Keratinocyte (primary cell): Measurements from ENCODE around the gene MTA1. TPM values are rescaled to one million over a fixed set of nuclear protein-coding genes. Genes with fewer than 3 reads are reported as not detected.

Experiments
- DNase-seq: peaks from one replicate; pipeline ENCODE4 v3.0.0-alpha.2; 2011; ENCODE audit warnings: low read depth, missing footprints, low spot score
- FAIRE-seq: peaks from 2 replicates; lab custom pipeline; 2011; peaks lifted over from hg19 to GRCh38; lab: Jason Lieb, UNC
- H2AFZ ChIP-seq: 2 replicates; pipeline ENCODE4 v1.6.0; 2012; ENCODE audit warnings: low read length, control low read depth, inconsistent platforms; ENCODE audit not compliant: control insufficient read depth
- H3K27ac ChIP-seq: 2 replicates; pipeline ENCODE4 v1.5.1; 2011; ENCODE audit warnings: low read length; ENCODE audit not compliant: control insufficient read depth, insufficient read depth
- H3K27me3 ChIP-seq: 3 replicates; pipeline ENCODE4 v1.6.0; 2011; ENCODE audit warnings: low read length; ENCODE audit not compliant: control insufficient read depth, insufficient read depth; ENCODE audit errors: extremely low read depth
- H3K36me3 ChIP-seq, 2 experiments: 2 replicates in 1 of 2; 3 replicates in 1 of 2; pipeline ENCODE4 v1.5.1; 2011; ENCODE audit warnings: low read length in 2 of 2, mild to moderate bottlenecking in 1 of 2; ENCODE audit not compliant: control insufficient read depth in 2 of 2, insufficient read depth in 2 of 2; ENCODE audit errors: extremely low read depth in 1 of 2
- H3K4me1 ChIP-seq: 3 replicates; pipeline ENCODE4 v1.5.1; 2011; ENCODE audit warnings: low read length; ENCODE audit not compliant: control insufficient read depth, insufficient read depth; ENCODE audit errors: extremely low read depth
- H3K4me2 ChIP-seq: 3 replicates; pipeline ENCODE4 v1.6.0; 2011; ENCODE audit warnings: low read depth, low read length; ENCODE audit not compliant: control insufficient read depth, insufficient read depth; ENCODE audit errors: extremely low read depth
- H3K4me3 ChIP-seq, 3 experiments: fragments of 200-600 bp in 1 of 3; sonication (generic) in 1 of 3; 2 replicates in 2 of 3; 3 replicates in 1 of 3; pipeline ENCODE4 v1.5.1; 2011 to 2016; ENCODE audit warnings: low read length in 3 of 3, mild to moderate bottlenecking in 3 of 3, control low read depth in 2 of 3, inconsistent platforms in 1 of 3, low read depth in 1 of 3, mixed read lengths in 1 of 3, mixed run types in 1 of 3, moderate library complexity in 1 of 3; ENCODE audit not compliant: control insufficient read depth in 2 of 3, insufficient read depth in 2 of 3; ENCODE audit errors: extremely low read depth in 1 of 3
- H3K79me2 ChIP-seq: 2 replicates; pipeline ENCODE4 v1.6.0; 2012; ENCODE audit warnings: low read length; ENCODE audit not compliant: control insufficient read depth, insufficient read depth
- H3K9ac ChIP-seq: 3 replicates; pipeline ENCODE4 v1.6.0; 2011; ENCODE audit warnings: low read length; ENCODE audit not compliant: control insufficient read depth, insufficient read depth; ENCODE audit errors: extremely low read depth
- H3K9me1 ChIP-seq: 3 replicates; pipeline ENCODE4 v1.6.0; 2011; ENCODE audit warnings: low read length; ENCODE audit not compliant: control insufficient read depth, insufficient read depth; ENCODE audit errors: extremely low read depth
- H3K9me3 ChIP-seq: 2 replicates; pipeline ENCODE4 v1.5.1; 2012; ENCODE audit warnings: low read depth, low read length; ENCODE audit not compliant: control insufficient read depth
- H4K20me1 ChIP-seq: 3 replicates; pipeline ENCODE4 v1.6.0; 2011; ENCODE audit warnings: low read length; ENCODE audit not compliant: control insufficient read depth, insufficient read depth; ENCODE audit errors: extremely low read depth
- CTCF ChIP-seq, 3 experiments: IDR thresholded peaks in 1 of 3; conservative IDR thresholded peaks in 1 of 3; optimal IDR thresholded peaks in 1 of 3; 2 replicates in 2 of 3; 3 replicates in 1 of 3; pipeline versions ENCODE3 to v1.5.1; 2011; ENCODE audit warnings: low read length in 3 of 3, mild to moderate bottlenecking in 3 of 3, moderate library complexity in 2 of 3, control low read depth in 1 of 3, inconsistent platforms in 1 of 3; ENCODE audit not compliant: insufficient read depth in 2 of 3; ENCODE audit errors: extremely low read depth in 1 of 3
- EZH2 ChIP-seq: IDR thresholded peaks from one replicate; pipeline ENCODE4 v1.6.1; 2012; ENCODE audit warnings: inconsistent platforms, mild to moderate bottlenecking, low read length, moderate library complexity
- dilution Hi-C: fragments of 300-500 bp; cut with MboI; formaldehyde crosslinking; loops from one replicate; pipeline ENCODE4 v1.7.0; 2020; ENCODE audit warnings: low sequenced_read_pairs; ENCODE audit not compliant: extremely low pct_ligation_motif_present
- polyA plus RNA-seq, 5 experiments: library from polyadenylated mRNA; depleted of rRNA in 3 of 5; stranded (reverse) in 3 of 5; stranded (forward) in 1 of 5; unstranded in 1 of 5; fragments of >200 nt; gene quantifications; 1 replicate in 1 of 5; 2 replicates in 3 of 5; 3 replicates in 1 of 5; pipeline versions ENCODE4 v1.2.1 to v1.2.3, GENCODE V29; 2011 to 2012; ENCODE audit warnings: missing spikeins in 2 of 5, low read depth in 1 of 5, low replicate concordance in 1 of 5

The MTA1 gene
- polyA plus RNA-seq, 1 donor (not counting 4 experiments of a cell fraction or from before 2014, with no cell fraction given) = 33.6 TPM

- Histone ChIP-seq H3K9me3 (no peaks in the 10 kb centered on the region), H3K4me1 (peaks cover under 1% of the 10 kb centered on the region), H3K79me2 (no peaks in the 10 kb centered on the region), H3K4me3 (no peak overlapping the region), H3K4me2 (no peak overlapping the region), H3K9ac (no peak overlapping the region), H4K20me1 (no peaks in the 10 kb centered on the region), H2AFZ (no peak overlapping the region), H3K36me3 (no peaks in the 10 kb centered on the region), H3K9me1 (no peaks in the 10 kb centered on the region), H3K27ac (no peak overlapping the region), H3K27me3 (peaks cover 3% of the 10 kb centered on the region)
- dilution Hi-C loops = no loop called here
- no peak for DNase-seq
- TF ChIP-seq CTCF (optimal IDR thresholded peaks at IDR 0.05 in 1 of 3, IDR thresholded peaks at IDR 0.05 in 1 of 3, conservative IDR thresholded peaks at IDR 0.05 in 1 of 3; ENCODE audit: extremely low read depth in 1 of 3, insufficient read depth in 2 of 3, low read length in 3 of 3) = no peak
- no peak for TF ChIP-seq EZH2
- FAIRE-seq = no peak
Observed at GRCh38 chr14:105517096-105517495, 97.5 kb downstream of the MTA1 start.

GRCh38 chr14:105519946-105520698 is 100.5 kb downstream of the MTA1 start:
- H3K9ac ChIP-seq = no peak overlapping the region
- dilution Hi-C loops = no loop called here
- DNase-seq (no peak), FAIRE-seq (no peak)
- H4K20me1 ChIP-seq = no peaks in the 10 kb centered on the region
- no peak overlapping the region for H3K27ac ChIP-seq
- H3K36me3 ChIP-seq = no peaks in the 10 kb centered on the region
- no peaks in the 10 kb centered on the region for H3K79me2 ChIP-seq
- no peaks in the 10 kb centered on the region for H3K4me1 ChIP-seq
- no peaks in the 10 kb centered on the region for H3K9me3 ChIP-seq
- H3K9me1 ChIP-seq = no peaks in the 10 kb centered on the region
- H2AFZ ChIP-seq = no peak overlapping the region
- no peak overlapping the region for H3K4me2 ChIP-seq
- TF ChIP-seq CTCF (optimal IDR thresholded peaks at IDR 0.05 in 1 of 3, IDR thresholded peaks at IDR 0.05 in 1 of 3, conservative IDR thresholded peaks at IDR 0.05 in 1 of 3; ENCODE audit: extremely low read depth in 1 of 3, insufficient read depth in 2 of 3, low read length in 3 of 3) (no peak), EZH2 (no peak)
- H3K27me3 ChIP-seq = peaks cover 9% of the 10 kb centered on the region
- H3K4me3 ChIP-seq = no peak overlapping the region

Other genes with a start within 250 kb of the MTA1 start
- 15.6 to 28.8 TPM (median 16.1 TPM) in 3 replicates for gene NUDT14, start 238.5 kb upstream of the MTA1 start, polyA plus RNA-seq
- gene BTBD6, start 171.3 kb upstream of the MTA1 start, polyA plus RNA-seq = 22.2 to 31.9 TPM (median 28.3 TPM) in 3 replicates
- 5.4 to 8.1 TPM (median 6.5 TPM) in 3 replicates for gene BRF1, start 118.8 kb upstream of the MTA1 start, polyA plus RNA-seq
- gene PACS2, start 105.1 kb upstream of the MTA1 start, polyA plus RNA-seq = 11.8 to 20.8 TPM (median 20.5 TPM) in 3 replicates
- gene TEX22, start 21.3 kb upstream of the MTA1 start, polyA plus RNA-seq = 0.03 to 0.09 TPM in 2 of 3 replicates, not detected in the other
- gene CRIP2, start 55.0 kb downstream of the MTA1 start, polyA plus RNA-seq = 4.8 to 12.7 TPM (median 5.7 TPM) in 3 replicates
- gene CRIP1, start 67.1 kb downstream of the MTA1 start, polyA plus RNA-seq = 1.1 to 1.7 TPM (median 1.3 TPM) in 3 replicates
- gene TEDC1, start 71.4 kb downstream of the MTA1 start, polyA plus RNA-seq = 4.2 to 5.0 TPM (median 5.0 TPM) in 3 replicates
- 0.18 to 0.31 TPM (median 0.23 TPM) in 3 replicates for gene TMEM121, start 106.8 kb downstream of the MTA1 start, polyA plus RNA-seq